K562 (cell line): ENCODE results near the gene USP16. TPM values are rescaled to one million over a fixed set of nuclear protein-coding genes. Genes with fewer than 3 reads are reported as not detected.
A peak's percentile ranks its signal among the peaks of the same experiment; 100 is the strongest.

Source experiments
- AFF4 ChIP-seq: sonication (generic); formaldehyde crosslinking; IDR thresholded peaks from 2 replicates; pipeline ENCODE4 v1.8.0; 2023; ENCODE audit warnings: mild to moderate bottlenecking, missing genetic modification reagents
- COPS2 ChIP-seq: fragments of 450-650 bp; conservative IDR thresholded peaks from 2 replicates; pipeline ENCODE4 v1.6.1; 2016; ENCODE audit warnings: mild to moderate bottlenecking, moderate library complexity
- GABPA ChIP-seq: fragments of 200-800 bp; sonication (Bioruptor generic); conservative IDR thresholded peaks from 2 replicates; pipeline ENCODE4 v1.6.1; 2016; ENCODE audit warnings: low read depth, missing genetic modification characterization, missing compliant biosample characterization
- HNRNPK ChIP-seq: fragments of 200-400 bp; formaldehyde crosslinking; IDR thresholded peaks from one replicate; pipeline ENCODE4 v1.6.1; 2018; ENCODE audit warnings: mild to moderate bottlenecking, low read depth, low read length; ENCODE audit not compliant: poor library complexity, severe bottlenecking
- IRF2 ChIP-seq: sonication (generic); formaldehyde crosslinking; IDR thresholded peaks from 2 replicates; pipeline ENCODE4 v1.8.1; 2022; ENCODE audit warnings: mild to moderate bottlenecking, missing genetic modification reagents
- MNT ChIP-seq, 2 experiments: fragments of 450-650 bp; conservative IDR thresholded peaks; 2 replicates each; pipeline ENCODE4 v1.6.1; 2017; ENCODE audit warnings: mild to moderate bottlenecking in 2 of 2, moderate library complexity in 2 of 2
- NFE2 ChIP-seq: IDR thresholded peaks from 2 replicates; pipeline ENCODE4 v1.6.1; 2014; ENCODE audit warnings: antibody characterized with exemption, low read depth
- NFRKB ChIP-seq: fragments of 450-650 bp; IDR thresholded peaks from 2 replicates; pipeline ENCODE4 v1.6.1; 2016; ENCODE audit warnings: low read depth
- NFYB ChIP-seq: IDR thresholded peaks from 2 replicates; pipeline ENCODE4 v1.6.1; 2011; ENCODE audit warnings: mild to moderate bottlenecking, moderate library complexity; ENCODE audit not compliant: insufficient read length; ENCODE audit errors: extremely low read depth
- NR4A1 ChIP-seq, 2 experiments: fragments of 250-450 bp in 1 of 2; fragments of 450-650 bp in 1 of 2; sonication (Bioruptor Pico) in 1 of 2; IDR thresholded peaks; 2 replicates each; pipeline versions ENCODE4 v1.4.0 to v1.6.1; 2016 to 2020; ENCODE audit warnings: mild to moderate bottlenecking in 2 of 2, missing compliant biosample characterization in 1 of 2, missing genetic modification characterization in 1 of 2, moderate library complexity in 1 of 2
- RBM14 ChIP-seq: fragments of 200-400 bp; formaldehyde crosslinking; IDR thresholded peaks from 2 replicates; pipeline ENCODE4 v1.6.1; 2018; ENCODE audit warnings: low read depth, mild to moderate bottlenecking, low read length, moderate library complexity, borderline replicate concordance; ENCODE audit not compliant: insufficient read depth
- RHOXF2B ChIP-seq: fragments of 250-450 bp; sonication (Bioruptor Pico); conservative IDR thresholded peaks from 2 replicates; pipeline ENCODE4 v1.5.1; 2021
- SAFB2 ChIP-seq: fragments of 200-400 bp; formaldehyde crosslinking; IDR thresholded peaks from 2 replicates; pipeline ENCODE4 v1.6.1; 2018; ENCODE audit warnings: borderline replicate concordance, low read length, low read depth, moderate library complexity; ENCODE audit not compliant: severe bottlenecking
- SRF ChIP-seq, 2 experiments: fragments of 250-450, 450-650 bp in 1 of 2; sonication (Bioruptor Pico) in 1 of 2; sonication (generic) in 1 of 2; formaldehyde crosslinking; IDR thresholded peaks; 2 replicates each; pipeline versions ENCODE4 v1.5.0 to v1.5.1; 2020 to 2022; ENCODE audit warnings: mild to moderate bottlenecking in 1 of 2, missing genetic modification reagents in 1 of 2
- TAF1 ChIP-seq: IDR thresholded peaks from 2 replicates; pipeline ENCODE4 v1.6.1; 2011; ENCODE audit warnings: mild to moderate bottlenecking, low read length, moderate library complexity; ENCODE audit not compliant: insufficient read depth, control insufficient read depth, severe bottlenecking; ENCODE audit errors: extremely low read depth
- ZNF133 ChIP-seq: fragments of 250-450 bp; sonication (Bioruptor Pico); IDR thresholded peaks from 2 replicates; pipeline ENCODE4 v1.4.0; 2020; ENCODE audit warnings: mild to moderate bottlenecking
- ZNF695 ChIP-seq: fragments of 450-650 bp; formaldehyde crosslinking; IDR thresholded peaks from 2 replicates; pipeline ENCODE4 v1.4.0; 2020; ENCODE audit warnings: mild to moderate bottlenecking, moderate library complexity
- ZNF717 ChIP-seq: fragments of 250-450 bp; sonication (Bioruptor Pico); IDR thresholded peaks from 2 replicates; pipeline ENCODE4 v1.5.0; 2021
- polyA plus RNA-seq, 8 experiments: library from polyadenylated mRNA; depleted of rRNA in 4 of 8; stranded (reverse) in 5 of 8; unstranded in 3 of 8; fragments of >200 nt; fragmentation: Nextera tagmentation in 2 of 8; fragmentation: Illumina TruSeq in 1 of 8; extraction: Ambion mirVana in 2 of 8; extraction: Trizol in 1 of 8; gene quantifications; 2 replicates each; pipeline versions ENCODE4 v1.2.1 to v1.2.3, GENCODE V29; 2011 to 2014; ENCODE audit warnings: inconsistent platforms in 1 of 8, missing spikeins in 1 of 8
- total RNA-seq, 7 experiments: library from RNA; depleted of rRNA in 6 of 7; stranded (reverse); fragments of >200 nt in 6 of 7; fragmentation: Illumina TruSeq in 2 of 7; extraction: Trizol in 2 of 7; gene quantifications; 2 replicates each; pipeline versions ENCODE4 v1.2.1 to v1.2.3, GENCODE V29; 2011 to 2021; ENCODE audit warnings: low replicate concordance in 1 of 7
- TF ChIP-seq, protein P1 (sequence below): fragments of 450-650 bp; formaldehyde crosslinking; IDR thresholded peaks from 2 replicates; pipeline ENCODE4 v1.4.0; 2022; ENCODE audit warnings: mild to moderate bottlenecking, moderate library complexity
- TF ChIP-seq, protein P2 (sequence below): sonication (generic); formaldehyde crosslinking; IDR thresholded peaks from 2 replicates; pipeline ENCODE4 v1.8.0; 2022; ENCODE audit warnings: mild to moderate bottlenecking, low read depth, missing genetic modification reagents

Gene USP16
- total and polyA plus RNA-seq, 9 of the 15 experiments (the other 6 are each of a cell fraction or from before 2014, with no cell fraction given), result 38.4 to 90.9 (median 62.8) TPM

GRCh38 chr21:28992526-28993292, 31.8 kb upstream of the USP16 start, which contains the start of gene LTN1 (continued):
- TF ChIP-seq SAFB2, result no peak
- peak; percentile 90 to 96 for TF ChIP-seq MNT (conservative IDR thresholded peaks at IDR 0.05)
- no peak for TF ChIP-seq RHOXF2B (CRISPR knock-in tag)
- no peak for TF ChIP-seq ZNF133 (CRISPR knock-in tag)
- TF ChIP-seq HNRNPK, result no peak
- TF ChIP-seq TAF1, result peak; percentile 86
- peak; percentile 100 for TF ChIP-seq GABPA (tag)
- TF ChIP-seq ZNF717 (CRISPR knock-in tag), result no peak
- TF ChIP-seq IRF2 (CRISPR knock-in tag), result no peak
- no peak for TF ChIP-seq ZNF695 (CRISPR knock-in tag)
- TF ChIP-seq NFYB, result peak; percentile 92
- no peak for TF ChIP-seq NFE2
- TF ChIP-seq COPS2, result no peak
- TF ChIP-seq NFRKB, result peak; percentile 90; the same call in 1 of the 2 replicates
- TF ChIP-seq, protein P1, sequence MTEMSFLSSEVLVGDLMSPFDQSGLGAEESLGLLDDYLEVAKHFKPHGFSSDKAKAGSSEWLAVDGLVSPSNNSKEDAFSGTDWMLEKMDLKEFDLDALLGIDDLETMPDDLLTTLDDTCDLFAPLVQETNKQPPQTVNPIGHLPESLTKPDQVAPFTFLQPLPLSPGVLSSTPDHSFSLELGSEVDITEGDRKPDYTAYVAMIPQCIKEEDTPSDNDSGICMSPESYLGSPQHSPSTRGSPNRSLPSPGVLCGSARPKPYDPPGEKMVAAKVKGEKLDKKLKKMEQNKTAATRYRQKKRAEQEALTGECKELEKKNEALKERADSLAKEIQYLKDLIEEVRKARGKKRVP (CRISPR knock-in tag), result peak; percentile 90
- no peak for TF ChIP-seq RBM14
- TF ChIP-seq SRF (CRISPR knock-in tag; IDR thresholded peaks at IDR 0.05), result no peak; a peak in 1 of 4 replicates
- TF ChIP-seq, protein P2, sequence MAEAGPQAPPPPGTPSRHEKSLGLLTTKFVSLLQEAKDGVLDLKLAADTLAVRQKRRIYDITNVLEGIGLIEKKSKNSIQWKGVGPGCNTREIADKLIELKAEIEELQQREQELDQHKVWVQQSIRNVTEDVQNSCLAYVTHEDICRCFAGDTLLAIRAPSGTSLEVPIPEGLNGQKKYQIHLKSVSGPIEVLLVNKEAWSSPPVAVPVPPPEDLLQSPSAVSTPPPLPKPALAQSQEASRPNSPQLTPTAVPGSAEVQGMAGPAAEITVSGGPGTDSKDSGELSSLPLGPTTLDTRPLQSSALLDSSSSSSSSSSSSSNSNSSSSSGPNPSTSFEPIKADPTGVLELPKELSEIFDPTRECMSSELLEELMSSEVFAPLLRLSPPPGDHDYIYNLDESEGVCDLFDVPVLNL (CRISPR knock-in tag), result peak; percentile 95
- no peak for TF ChIP-seq NR4A1 (CRISPR knock-in tag; IDR thresholded peaks at IDR 0.05)
- no peak for TF ChIP-seq NR4A1 (tag; IDR thresholded peaks at IDR 0.05)
- no peak; the same call in 1 of the 2 replicates for TF ChIP-seq AFF4 (CRISPR knock-in tag)
